SK-N-SH treated with all-trans-retinoic acid at 6 μM for 48 hours (cell line): Measurements from ENCODE around the gene CEMP1.

Source experiments
- ARNTL ChIP-seq: fragments of 450-650 bp; formaldehyde crosslinking; IDR thresholded peaks from 2 replicates; pipeline ENCODE4 v1.5.0; 2020; ENCODE audit warnings: low read depth, mild to moderate bottlenecking, moderate library complexity, borderline replicate concordance
- ISL1 ChIP-seq: fragments of 250-450 bp; sonication (Bioruptor Pico); IDR thresholded peaks from 2 replicates; pipeline ENCODE4 v2.1.2; 2022; ENCODE audit warnings: mild to moderate bottlenecking, moderate library complexity
- RARB ChIP-seq: fragments of 250-450 bp; sonication (Bioruptor Pico); IDR thresholded peaks from 2 replicates; pipeline ENCODE4 v1.8.0; 2021; ENCODE audit warnings: mild to moderate bottlenecking, moderate library complexity
- SNAI2 ChIP-seq: fragments of 250-450 bp; sonication (Bioruptor Pico); IDR thresholded peaks from 2 replicates; pipeline ENCODE4 v1.5.0; 2020; ENCODE audit warnings: mild to moderate bottlenecking, moderate library complexity
- TCF4 ChIP-seq: fragments of 250-450 bp; sonication (Bioruptor Pico); IDR thresholded peaks from 2 replicates; pipeline ENCODE4 v1.8.0; 2021; ENCODE audit warnings: mild to moderate bottlenecking, moderate library complexity, borderline replicate concordance
- TOX ChIP-seq: fragments of 250-450 bp; sonication (Bioruptor Pico); IDR thresholded peaks from 2 replicates; pipeline ENCODE4 v1.8.0; 2021; ENCODE audit warnings: mild to moderate bottlenecking, moderate library complexity, borderline replicate concordance
- ZNF565 ChIP-seq: fragments of 450-650 bp; formaldehyde crosslinking; conservative IDR thresholded peaks from 2 replicates; pipeline ENCODE4 v1.5.0; 2020; ENCODE audit warnings: low read depth, mild to moderate bottlenecking, moderate library complexity
- ZNF70 ChIP-seq: fragments of 450-650 bp; formaldehyde crosslinking; IDR thresholded peaks from 2 replicates; pipeline ENCODE4 v1.5.0; 2020; ENCODE audit warnings: mild to moderate bottlenecking, moderate library complexity
- ZNF8 ChIP-seq: fragments of 450-650 bp; formaldehyde crosslinking; IDR thresholded peaks from 2 replicates; pipeline ENCODE4 v1.5.0; 2020; ENCODE audit warnings: mild to moderate bottlenecking, moderate library complexity
- TF ChIP-seq, protein P1 (sequence below): fragments of 250-450 bp; sonication (Bioruptor Pico); IDR thresholded peaks from 2 replicates; pipeline ENCODE4 v1.8.0; 2020; ENCODE audit warnings: mild to moderate bottlenecking, moderate library complexity, borderline replicate concordance

- TF ChIP-seq ZNF70 (CRISPR knock-in tag) (no peak), TCF4 (no peak), ZNF8 (no peak), ARNTL (no peak), RARB (CRISPR knock-in tag) (no peak), ZNF565 (no peak), TOX (CRISPR knock-in tag) (no peak), SNAI2 (CRISPR knock-in tag) (no peak), ISL1 (CRISPR knock-in tag) (no peak)
- TF ChIP-seq, protein P1, sequence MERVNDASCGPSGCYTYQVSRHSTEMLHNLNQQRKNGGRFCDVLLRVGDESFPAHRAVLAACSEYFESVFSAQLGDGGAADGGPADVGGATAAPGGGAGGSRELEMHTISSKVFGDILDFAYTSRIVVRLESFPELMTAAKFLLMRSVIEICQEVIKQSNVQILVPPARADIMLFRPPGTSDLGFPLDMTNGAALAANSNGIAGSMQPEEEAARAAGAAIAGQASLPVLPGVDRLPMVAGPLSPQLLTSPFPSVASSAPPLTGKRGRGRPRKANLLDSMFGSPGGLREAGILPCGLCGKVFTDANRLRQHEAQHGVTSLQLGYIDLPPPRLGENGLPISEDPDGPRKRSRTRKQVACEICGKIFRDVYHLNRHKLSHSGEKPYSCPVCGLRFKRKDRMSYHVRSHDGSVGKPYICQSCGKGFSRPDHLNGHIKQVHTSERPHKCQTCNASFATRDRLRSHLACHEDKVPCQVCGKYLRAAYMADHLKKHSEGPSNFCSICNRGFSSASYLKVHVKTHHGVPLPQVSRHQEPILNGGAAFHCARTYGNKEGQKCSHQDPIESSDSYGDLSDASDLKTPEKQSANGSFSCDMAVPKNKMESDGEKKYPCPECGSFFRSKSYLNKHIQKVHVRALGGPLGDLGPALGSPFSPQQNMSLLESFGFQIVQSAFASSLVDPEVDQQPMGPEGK (CRISPR knock-in tag), result no peak
Measured at GRCh38 chr16:2530629-2531318, 434 bp downstream of the CEMP1 start.
